Measurements from ENCODE around the gene KCNK1. TPM values are rescaled to one million over a fixed set of nuclear protein-coding genes. Genes with fewer than 3 reads are reported as not detected.

Gene KCNK1
- total and polyA plus RNA-seq, 2 of the 8 experiments (the other 6 are each of a cell fraction or from before 2014, with no cell fraction given): 11.9 to 16.5 TPM

DNA sequence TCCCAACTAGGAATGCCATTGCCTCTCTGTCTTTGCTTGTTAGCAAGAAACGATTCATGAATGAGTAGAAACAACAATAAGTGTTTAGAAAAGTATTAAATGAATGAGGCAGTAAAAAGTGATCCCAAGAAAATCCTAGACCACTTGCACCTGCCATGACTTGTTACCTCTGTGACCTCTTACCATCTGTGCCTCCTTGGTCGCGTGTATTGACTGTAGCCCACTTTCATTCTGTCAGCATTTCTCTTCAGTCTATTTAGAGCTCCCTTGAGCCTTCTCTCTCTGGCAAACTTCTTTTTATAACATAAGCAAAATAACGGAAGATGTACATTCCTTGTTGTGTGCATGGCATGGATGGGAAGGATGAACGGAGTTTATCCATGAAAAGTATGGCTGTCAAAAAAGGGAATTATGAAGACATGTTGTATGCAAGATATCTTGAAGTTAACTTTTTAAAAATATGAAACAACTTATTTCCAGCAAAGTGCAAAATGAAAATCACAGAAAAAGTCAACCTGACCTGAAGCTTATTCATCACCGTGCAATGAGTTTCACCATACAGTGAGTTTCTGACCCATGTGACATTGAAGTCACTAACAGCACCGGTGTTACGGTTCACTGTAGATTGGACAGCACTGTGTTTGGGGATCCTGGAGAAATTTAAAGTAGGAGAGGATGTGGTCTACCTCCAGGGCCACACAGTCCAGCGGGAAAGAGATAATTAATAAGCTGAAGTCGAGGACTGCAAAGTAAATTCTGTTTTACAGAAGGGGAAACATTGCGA lies 47.7 kb downstream of the KCNK1 start:
- CTCF ChIA-PET (ENCODE audit: partially characterized antibody): interaction anchor here (0.8 to 1.5 kb wide), 2 partner anchors 9 to 256 kb away, joined by 3 to 4 read pairs; no protein-coding TSS in a partner anchor

More for the DNA sequence above, 47.7 kb downstream of the KCNK1 start:
- Histone ChIP-seq H3K14ac (ENCODE audit: insufficient read length) (no peak overlapping the region), H3K4ac (replicated peaks; ENCODE audit: insufficient read length, low read depth, low read length) (no peak overlapping the region), H4K20me1 (replicated peaks in 1 of 2; ENCODE audit: control insufficient read depth in 1 of 2, insufficient read depth in 2 of 2, low read length in 2 of 2) (no peaks in the 10 kb centered on the region), H3K4me3 (ENCODE audit: extremely low read depth in 1 of 4, insufficient read depth in 2 of 4, low read depth in 3 of 4, low read length in 4 of 4) (no peak overlapping the region), H2BK120ac (replicated peaks; ENCODE audit: low read depth, low read length) (no peak overlapping the region), H4K8ac (ENCODE audit: extremely low read depth, insufficient read depth, low read length) (no peak overlapping the region), H4K91ac (replicated peaks; ENCODE audit: insufficient read length, low read length) (no peak overlapping the region), H3K27me3 (replicated peaks in 1 of 4; ENCODE audit: control insufficient read depth in 3 of 4, extremely low read depth in 1 of 4, insufficient read depth in 3 of 4, low read length in 3 of 4) (no peaks in the 10 kb centered on the region), H2AFZ (ENCODE audit: low read length) (no peak overlapping the region), H2AK5ac (ENCODE audit: low read depth, low read length) (no peak overlapping the region), H3K4me2 (ENCODE audit: insufficient read depth in 1 of 2, low read depth in 2 of 2, low read length in 2 of 2) (no peak overlapping the region), H3K18ac (ENCODE audit: extremely low read depth, low read length) (no peak overlapping the region), H2BK5ac (ENCODE audit: low read depth, low read length) (no peak overlapping the region), H4K5ac (ENCODE audit: insufficient read length, low read depth, low read length) (no peak overlapping the region), H2BK20ac (ENCODE audit: low read length) (no peak overlapping the region), H3K79me1 (ENCODE audit: low read depth, low read length) (no peaks in the 10 kb centered on the region), H3K27ac (ENCODE audit: low read depth, low read length) (no peak overlapping the region), H3K23ac (ENCODE audit: insufficient read length) (no peak overlapping the region), H2BK12ac (ENCODE audit: low read depth, low read length) (no peak overlapping the region), H3K23me2 (ENCODE audit: low read depth, low read length) (no peaks in the 10 kb centered on the region), H3K79me2 (ENCODE audit: control insufficient read depth in 1 of 2, insufficient read depth in 2 of 2, low read length in 2 of 2) (no peaks in the 10 kb centered on the region; a peak in 1 of 4 replicates), H3K36me3 (ENCODE audit: control insufficient read depth in 2 of 4, insufficient read depth in 4 of 4, low read length in 3 of 4) (peaks cover 0 to 2% (median under 1%) of the 10 kb centered on the region in 4 experiments; a peak in 3 of 8 replicates), H3K56ac (replicated peaks; ENCODE audit: insufficient read length, low read depth, low read length) (no peak overlapping the region), H3K9ac (replicated peaks in 1 of 4; ENCODE audit: extremely low read depth in 1 of 4, low read depth in 3 of 4, low read length in 3 of 4) (no peak overlapping the region), H3K4me1 (replicated peaks in 1 of 4; ENCODE audit: control insufficient read depth in 3 of 4, insufficient read depth in 4 of 4, low read length in 3 of 4) (0 out of 7 replicates have a peak, but pooled peaks cover 0 to 2% (median 0%) of the 10 kb centered on the region in 4 experiments), H2BK15ac (ENCODE audit: low read length) (no peak overlapping the region), H3K9me3 (ENCODE audit: insufficient read depth in 2 of 2, low read depth in 1 of 2, low read length in 1 of 2) (no peaks in the 10 kb centered on the region)
- DNase-seq (ENCODE audit: low read depth in 1 of 2, low spot score in 2 of 2) (no peak), FAIRE-seq (no peak)
- no peak for TF ChIP-seq HDAC6 (IDR thresholded peaks at IDR 0.05; ENCODE audit: low read depth, low read length)
- TF ChIP-seq TCF12 (IDR thresholded peaks at IDR 0.05; ENCODE audit: low read depth, low read length): no peak
- POLR2A ChIA-PET (ENCODE audit: partially characterized antibody): interaction anchor here (1.7 kb wide), 1 partner anchor 9 kb away, joined by 7 read pairs; no protein-coding TSS in a partner anchor
- WGBS, 2 experiments (ENCODE audit: extremely low coverage in 1 of 2, insufficient coverage in 1 of 2, insufficient read length in 1 of 2, insufficient replicate concordance in 2 of 2, low coverage in 1 of 2, low lambda C conversion rate in 2 of 2, missing lambda C conversion rate in 1 of 2): 93% methylated on average over 11 of the region's 11 CpGs; no CpG with 5 or more reads in 1 of the 2 experiments

Measured in H1 (cell line).